T-helper 1 cell treated with Interleukin-12 subunit alpha and Interleukin-12 subunit beta and Interleukin-4 antibody, amounts not matched to agents 30 μg/mL and 1 μg/mL, for 36 hours (primary cell): ENCODE measurements around the gene KATNAL2.

ENCODE experiments used
- H3K27ac Mint-ChIP-seq: one replicate; pipeline ENCODE4 v1.8.0; 2021; ENCODE audit warnings: mild to moderate bottlenecking, mixed read lengths
- H3K27me3 Mint-ChIP-seq: one replicate; pipeline ENCODE4 v1.8.0; 2021; ENCODE audit warnings: low read depth, mixed read lengths
- H3K36me3 Mint-ChIP-seq: one replicate; pipeline ENCODE4 v1.8.0; 2021; ENCODE audit warnings: low read depth, mixed read lengths
- H3K4me1 Mint-ChIP-seq: one replicate; pipeline ENCODE4 v1.8.0; 2021; ENCODE audit warnings: low read depth, mixed read lengths
- H3K4me3 Mint-ChIP-seq: one replicate; pipeline ENCODE4 v1.8.0; 2021; ENCODE audit warnings: mild to moderate bottlenecking, moderate library complexity, mixed read lengths
- H3K9me3 Mint-ChIP-seq: one replicate; pipeline ENCODE4 v1.8.0; 2021; ENCODE audit warnings: mixed read lengths

KATNAL2 gene

GRCh38 chr18:46910856-46911255, 6.5 kb upstream of the KATNAL2 start:
- Mint-ChIP-seq H3K27ac (no peak overlapping the region), H3K4me1 (peaks cover 24% of the 10 kb centered on the region), H3K27me3 (no peaks in the 10 kb centered on the region), H3K4me3 (no peak overlapping the region), H3K36me3 (peaks cover 17% of the 10 kb centered on the region), H3K9me3 (peaks cover 3% of the 10 kb centered on the region)

DNA sequence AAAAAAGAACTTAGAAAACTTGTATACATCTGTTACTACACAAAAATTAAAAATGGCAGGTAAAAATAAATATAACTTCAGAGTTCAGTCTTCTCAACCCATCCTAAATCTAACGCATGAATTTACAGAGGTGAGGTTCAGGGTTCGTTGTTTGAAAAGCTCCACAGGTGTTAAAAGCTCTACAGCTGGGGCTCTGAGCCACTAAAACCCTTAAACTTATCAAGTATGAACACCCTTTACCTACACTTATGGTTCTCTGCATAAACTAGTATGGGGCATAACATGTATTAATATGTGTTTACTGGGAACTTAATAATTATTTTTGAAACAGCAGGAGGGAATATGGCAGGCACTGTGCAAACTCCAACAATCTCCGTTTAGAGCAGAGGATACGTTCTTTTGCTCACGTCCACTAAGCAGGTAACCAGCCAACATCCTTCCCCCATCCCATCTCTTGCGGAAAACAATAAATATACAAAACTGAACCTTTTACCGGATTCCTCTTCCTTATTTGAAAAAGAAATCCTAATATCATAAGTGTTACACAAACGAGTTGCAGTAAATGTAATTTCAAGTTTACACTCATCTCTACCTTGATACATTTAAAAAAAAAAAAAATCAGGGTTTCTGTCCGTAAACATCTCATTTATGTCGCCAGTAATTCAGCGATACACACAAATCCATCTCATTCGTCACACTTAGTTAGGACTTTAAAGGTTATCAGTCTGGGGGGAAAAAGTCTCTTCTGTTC, 1.4 kb upstream of the KATNAL2 start:
- Mint-ChIP-seq H3K9me3 (no peaks in the 10 kb centered on the region), H3K27me3 (peaks cover 3% of the 10 kb centered on the region), H3K36me3 (peaks cover 5% of the 10 kb centered on the region), H3K27ac (peak overlapping the region; percentile 87), H3K4me1 (peaks cover 34% of the 10 kb centered on the region), H3K4me3 (peak overlapping the region; percentile 90)

DNA sequence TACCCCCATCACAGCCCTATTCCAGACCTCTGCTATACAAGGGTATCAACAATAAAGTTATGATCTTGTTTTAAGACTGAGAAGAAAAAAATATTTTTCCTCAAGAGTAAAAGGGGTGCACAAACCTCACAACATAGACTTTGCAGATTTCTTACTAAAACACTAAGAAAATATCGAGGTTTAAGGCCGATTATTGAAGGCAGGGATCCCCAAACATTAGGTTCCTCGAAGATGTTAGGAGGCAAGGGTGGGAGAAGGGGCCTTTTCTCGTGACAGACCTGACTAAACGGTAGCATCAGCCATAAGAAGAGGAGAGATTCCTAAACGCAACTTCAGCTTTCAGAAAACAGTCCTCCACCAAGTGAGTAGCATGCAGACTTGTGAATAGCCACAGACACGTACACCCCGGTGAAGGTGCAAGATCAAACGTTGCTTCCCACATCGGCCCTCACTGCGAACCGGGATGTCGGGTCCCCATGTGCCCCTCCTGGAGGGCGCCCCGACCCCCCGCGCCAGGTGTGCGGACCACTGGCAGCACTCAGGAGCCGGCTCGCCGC, 773 bp upstream of the KATNAL2 start:
- no peaks in the 10 kb centered on the region for H3K9me3 Mint-ChIP-seq
- peaks cover 5% of the 10 kb centered on the region for H3K36me3 Mint-ChIP-seq
- peak overlapping the region; percentile 90 for H3K4me3 Mint-ChIP-seq
- H3K27ac Mint-ChIP-seq = peak overlapping the region; percentile 87
- peaks cover 3% of the 10 kb centered on the region for H3K27me3 Mint-ChIP-seq
- H3K4me1 Mint-ChIP-seq = peaks cover 34% of the 10 kb centered on the region

GRCh38 chr18:46917803-46918600, 600 bp downstream of the KATNAL2 start:
- peaks cover 3% of the 10 kb centered on the region for H3K27me3 Mint-ChIP-seq

DNA sequence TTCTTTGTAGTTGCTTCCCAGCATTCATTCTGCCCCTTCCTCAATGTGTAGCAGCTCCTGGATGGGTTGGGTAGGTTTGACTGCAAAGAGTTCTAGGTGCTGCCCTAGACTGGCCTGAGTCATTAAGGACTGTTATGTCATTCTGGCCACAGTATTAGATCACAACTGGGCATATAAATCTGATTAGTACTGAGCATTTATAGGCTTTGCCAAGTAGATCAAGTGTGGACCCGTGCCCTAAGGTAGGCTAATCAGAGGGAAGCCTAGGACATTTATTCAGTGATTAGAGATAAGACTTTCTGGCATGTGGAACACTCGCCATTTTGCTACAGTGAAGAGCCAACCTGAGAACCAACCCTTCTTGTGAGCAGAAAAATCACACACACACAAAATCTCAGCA, 2.7 kb downstream of the KATNAL2 start:
- Mint-ChIP-seq H3K27ac (no peak overlapping the region), H3K9me3 (peaks cover 3% of the 10 kb centered on the region), H3K4me1 (peaks cover 21% of the 10 kb centered on the region), H3K4me3 (no peak overlapping the region), H3K27me3 (peaks cover 11% of the 10 kb centered on the region), H3K36me3 (no peaks in the 10 kb centered on the region)

More at GRCh38 chr18:46917803-46918600, 600 bp downstream of the KATNAL2 start:
- H3K36me3 Mint-ChIP-seq = peaks cover 5% of the 10 kb centered on the region
- H3K4me3 Mint-ChIP-seq = peak overlapping the region; percentile 81
- no peaks in the 10 kb centered on the region for H3K9me3 Mint-ChIP-seq
- H3K4me1 Mint-ChIP-seq = peaks cover 33% of the 10 kb centered on the region
- peak overlapping the region; percentile 75 for H3K27ac Mint-ChIP-seq

GRCh38 chr18:46920653-46921052, 3.3 kb downstream of the KATNAL2 start:
- Mint-ChIP-seq H3K4me1 (peaks cover 15% of the 10 kb centered on the region), H3K27me3 (peaks cover 11% of the 10 kb centered on the region), H3K4me3 (no peak overlapping the region), H3K9me3 (peaks cover 3% of the 10 kb centered on the region), H3K36me3 (no peaks in the 10 kb centered on the region), H3K27ac (no peak overlapping the region)

DNA sequence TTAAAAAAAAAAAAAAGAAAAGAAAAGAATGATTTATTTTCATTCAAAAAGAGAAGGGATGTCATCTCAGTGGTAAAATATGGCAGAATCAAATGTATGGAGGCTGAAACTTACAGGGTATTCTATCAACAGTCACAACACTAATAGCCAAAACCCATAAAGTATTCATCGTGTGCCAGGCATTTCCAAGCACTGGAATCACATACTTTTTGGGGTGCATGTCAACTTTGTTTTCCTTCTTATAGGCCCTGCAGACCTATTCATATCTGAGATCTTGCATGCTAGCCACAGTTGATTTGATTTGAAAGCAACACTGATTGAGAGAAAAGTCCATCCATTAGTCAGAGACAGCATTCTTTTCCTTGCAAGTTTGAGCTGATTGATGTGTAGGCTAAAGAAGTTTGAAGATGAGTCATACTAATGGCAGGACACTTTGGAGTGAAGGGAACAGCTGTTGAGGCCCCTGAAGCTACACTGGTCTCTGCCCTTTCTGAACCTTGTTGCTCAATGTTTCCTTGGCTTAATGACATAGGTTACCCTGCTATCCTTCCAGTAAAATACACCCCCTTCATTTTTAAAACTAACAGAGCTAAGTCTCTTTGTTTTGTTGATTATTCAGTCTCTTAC, 22.0 kb downstream of the KATNAL2 start:
- Mint-ChIP-seq H3K27ac (no peak overlapping the region), H3K4me1 (no peaks in the 10 kb centered on the region), H3K9me3 (no peaks in the 10 kb centered on the region), H3K27me3 (peaks cover 5% of the 10 kb centered on the region), H3K36me3 (no peaks in the 10 kb centered on the region), H3K4me3 (no peak overlapping the region)

DNA sequence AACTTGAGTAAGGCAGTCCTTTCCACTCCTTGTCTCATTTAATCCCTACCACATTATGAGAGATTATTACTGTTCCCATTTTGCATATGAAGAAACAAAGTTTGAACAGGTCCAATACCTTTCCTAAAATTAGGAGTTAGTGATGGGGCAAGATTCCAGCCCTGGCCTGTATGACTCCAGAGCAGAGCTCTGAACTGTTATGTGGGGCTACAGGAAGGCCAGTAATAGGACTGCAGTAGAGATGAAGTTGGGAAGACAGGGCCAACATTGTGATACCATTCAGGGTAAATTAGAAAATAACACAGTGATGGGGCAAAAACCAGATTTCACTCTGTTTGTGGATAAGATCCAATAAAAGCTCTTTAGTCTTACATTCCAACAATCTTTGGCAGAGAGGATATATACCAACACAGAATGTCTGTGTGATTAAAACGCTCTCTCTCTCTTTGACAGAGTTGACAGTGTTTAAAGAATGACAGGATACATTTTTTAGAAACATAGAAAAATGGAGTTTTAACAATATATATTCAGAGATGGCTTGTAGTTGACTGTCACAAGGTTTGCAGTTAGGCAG, 22.7 kb downstream of the KATNAL2 start:
- Mint-ChIP-seq H3K4me1 (no peaks in the 10 kb centered on the region), H3K36me3 (no peaks in the 10 kb centered on the region), H3K9me3 (no peaks in the 10 kb centered on the region), H3K4me3 (no peak overlapping the region), H3K27me3 (peaks cover 5% of the 10 kb centered on the region), H3K27ac (no peak overlapping the region)

- no peak overlapping the region for H3K27ac Mint-ChIP-seq
- H3K9me3 Mint-ChIP-seq = no peaks in the 10 kb centered on the region
- peaks cover 8% of the 10 kb centered on the region for H3K27me3 Mint-ChIP-seq
- no peaks in the 10 kb centered on the region for H3K4me1 Mint-ChIP-seq
- H3K36me3 Mint-ChIP-seq = no peaks in the 10 kb centered on the region
- H3K4me3 Mint-ChIP-seq = no peak overlapping the region
Measured at GRCh38 chr18:46942646-46943045, 25.2 kb downstream of the KATNAL2 start.

DNA sequence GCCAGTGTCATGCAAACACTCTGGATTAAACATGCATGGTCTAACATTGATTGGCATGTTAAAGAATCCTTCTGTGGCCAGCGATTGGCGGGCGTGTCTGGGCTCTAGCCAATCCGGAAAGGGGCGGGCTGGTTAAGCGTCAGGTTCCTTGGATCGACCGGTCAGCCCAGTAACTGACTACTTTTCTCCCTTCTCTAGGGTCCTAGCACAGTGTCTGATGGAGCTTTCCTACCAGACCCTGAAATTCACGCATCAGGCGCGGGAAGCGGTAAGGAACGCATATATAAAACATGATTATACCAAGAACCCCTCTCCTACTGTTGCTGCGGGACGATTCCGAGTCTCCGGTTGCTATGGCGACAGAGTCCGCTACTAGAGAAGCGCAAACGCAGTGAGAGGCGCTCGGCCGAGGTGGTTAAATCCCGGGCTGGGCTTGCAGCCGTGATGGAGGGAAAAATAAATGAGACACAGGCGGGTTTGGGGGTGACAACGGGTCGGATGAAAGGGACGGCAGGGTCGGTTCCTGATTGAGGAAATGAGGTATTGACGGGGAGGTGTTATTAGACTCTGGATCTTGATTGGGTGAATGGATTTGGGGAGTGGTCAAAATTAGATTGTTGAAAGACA, 29.4 kb downstream of the KATNAL2 start:
- no peak overlapping the region for H3K4me3 Mint-ChIP-seq
- no peaks in the 10 kb centered on the region for H3K9me3 Mint-ChIP-seq
- no peaks in the 10 kb centered on the region for H3K36me3 Mint-ChIP-seq
- H3K27ac Mint-ChIP-seq = no peak overlapping the region
- H3K4me1 Mint-ChIP-seq = no peaks in the 10 kb centered on the region
- peaks cover 8% of the 10 kb centered on the region for H3K27me3 Mint-ChIP-seq

- H3K9me3 Mint-ChIP-seq = no peaks in the 10 kb centered on the region
- H3K4me1 Mint-ChIP-seq = no peaks in the 10 kb centered on the region
- H3K4me3 Mint-ChIP-seq = no peak overlapping the region
- no peaks in the 10 kb centered on the region for H3K36me3 Mint-ChIP-seq
- no peak overlapping the region for H3K27ac Mint-ChIP-seq
- H3K27me3 Mint-ChIP-seq = peaks cover 2% of the 10 kb centered on the region
Measured at GRCh38 chr18:46950064-46950656, 32.8 kb downstream of the KATNAL2 start.

DNA sequence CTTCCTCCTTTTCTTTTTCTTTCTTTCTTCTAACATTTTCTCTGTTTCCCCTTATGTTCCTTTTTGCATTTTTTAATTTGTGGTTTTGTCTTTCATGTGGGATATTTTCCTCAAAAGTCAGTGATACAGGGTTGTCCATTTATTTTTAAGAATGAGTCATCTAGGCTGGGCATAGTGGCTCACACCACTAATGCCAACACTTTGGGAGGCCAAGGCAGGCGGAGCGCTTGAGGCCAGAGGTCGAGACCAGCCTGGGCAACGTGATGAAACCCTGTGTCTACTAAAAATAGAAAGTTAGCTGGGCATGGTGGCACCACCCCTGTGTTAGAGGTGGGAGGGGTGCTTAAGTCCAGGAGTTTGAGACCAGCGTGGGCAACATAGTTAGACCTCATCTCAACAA, 35.8 kb downstream of the KATNAL2 start:
- H3K27ac Mint-ChIP-seq = no peak overlapping the region
- no peaks in the 10 kb centered on the region for H3K36me3 Mint-ChIP-seq
- no peak overlapping the region for H3K4me3 Mint-ChIP-seq
- no peaks in the 10 kb centered on the region for H3K4me1 Mint-ChIP-seq
- no peaks in the 10 kb centered on the region for H3K27me3 Mint-ChIP-seq
- H3K9me3 Mint-ChIP-seq = no peaks in the 10 kb centered on the region

- H3K27me3 Mint-ChIP-seq = no peaks in the 10 kb centered on the region
- H3K27ac Mint-ChIP-seq = no peak overlapping the region
- H3K9me3 Mint-ChIP-seq = no peaks in the 10 kb centered on the region
- H3K36me3 Mint-ChIP-seq = no peaks in the 10 kb centered on the region
- no peaks in the 10 kb centered on the region for H3K4me1 Mint-ChIP-seq
- no peak overlapping the region for H3K4me3 Mint-ChIP-seq
Measured at GRCh38 chr18:46958209-46958608, 40.8 kb downstream of the KATNAL2 start.
